ENCODE data around the gene COL13A1.

DNA sequence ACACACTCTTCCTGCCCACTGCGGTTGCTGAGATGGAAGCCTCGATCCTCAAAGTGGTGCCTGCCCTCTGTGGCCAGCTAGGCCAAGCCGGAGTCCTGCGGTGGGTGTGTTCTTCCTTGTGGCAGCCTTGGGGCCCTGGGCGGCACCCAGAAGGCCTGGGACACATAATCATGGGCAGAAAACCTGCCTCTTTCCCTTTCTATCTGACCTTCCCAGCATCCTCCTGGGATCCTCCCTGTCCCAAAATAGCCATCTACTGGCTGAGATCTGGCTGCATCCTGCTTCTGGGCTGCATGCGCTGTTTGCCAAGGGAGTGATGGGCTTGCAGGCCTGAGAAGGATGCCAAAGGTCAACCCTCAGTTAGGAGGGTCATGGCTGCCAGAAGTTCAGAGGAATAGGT is 23.9 kb downstream of the COL13A1 start:
- TF ChIP-seq CTCF (IDR thresholded peaks at IDR 0.05) = no peak
- TF ChIP-seq POLR2A (IDR thresholded peaks at IDR 0.05) = no peak
- TF ChIP-seq EP300 (IDR thresholded peaks at IDR 0.05) = no peak
- no peak for TF ChIP-seq POLR2AphosphoS5 (IDR thresholded peaks at IDR 0.05)

Measured in suprapubic skin (tissue), 4 donors.